Activated naive CD8-positive, alpha-beta T cell treated with anti-CD3 and anti-CD28 coated beads for 36 hours (primary cell): Measurements from ENCODE around the gene B3GAT1. TPM values are rescaled to one million over a fixed set of nuclear protein-coding genes. Genes with fewer than 3 reads are reported as not detected.

Experiments used
- DNase-seq: peaks from one replicate; pipeline ENCODE4 v3.0.0; 2021
- H3K27ac Mint-ChIP-seq: one replicate; pipeline ENCODE4 v1.8.0; 2022; ENCODE audit warnings: mild to moderate bottlenecking, moderate library complexity, mixed read lengths
- H3K27me3 Mint-ChIP-seq: one replicate; pipeline ENCODE4 v1.8.0; 2022; ENCODE audit warnings: mild to moderate bottlenecking, mixed read lengths
- H3K36me3 Mint-ChIP-seq: one replicate; pipeline ENCODE4 v1.8.0; 2021; ENCODE audit warnings: mild to moderate bottlenecking, mixed read lengths
- H3K4me1 Mint-ChIP-seq: one replicate; pipeline ENCODE4 v1.8.0; 2021; ENCODE audit warnings: mixed read lengths
- H3K4me3 Mint-ChIP-seq: one replicate; pipeline ENCODE4 v1.8.0; 2022; ENCODE audit warnings: mild to moderate bottlenecking, moderate library complexity, mixed read lengths
- H3K9me3 Mint-ChIP-seq: one replicate; pipeline ENCODE4 v1.8.0; 2022; ENCODE audit warnings: mixed read lengths
- total RNA-seq, 2 experiments: library from RNA; stranded (reverse); gene quantifications; one replicate each; pipeline ENCODE4 v1.2.3, GENCODE V29; 2021

The B3GAT1 gene
- total RNA-seq, 2 experiments from 2014 or later = 0.04 TPM; not detected in 1

DNA sequence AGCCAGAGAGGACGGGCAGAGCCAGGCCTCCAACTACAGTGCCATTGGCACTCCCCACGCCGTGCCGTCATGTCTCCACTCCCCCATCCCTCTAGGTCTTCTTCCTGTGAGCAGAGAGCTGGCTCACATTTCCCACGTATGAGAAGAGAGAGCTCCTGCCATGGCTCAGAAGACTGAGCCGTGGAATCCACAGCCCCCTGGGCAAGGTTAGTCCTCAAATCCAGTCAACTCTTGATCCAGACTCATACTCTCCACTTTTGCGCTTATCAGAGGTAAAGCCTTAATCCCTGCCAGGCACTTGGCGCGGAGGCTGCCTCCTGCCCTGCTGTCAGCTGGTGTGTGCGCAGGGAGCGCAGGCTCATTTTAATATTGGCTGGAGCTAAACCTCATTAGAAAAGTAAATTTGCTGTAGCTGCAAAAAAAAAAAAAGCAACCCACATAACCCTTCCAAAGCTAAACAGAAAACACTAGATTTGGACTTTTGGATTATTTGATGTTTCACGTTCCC, 4.7 kb downstream of the B3GAT1 start:
- no peak for DNase-seq
- H3K9me3 Mint-ChIP-seq = no peaks in the 10 kb centered on the region
- H3K4me3 Mint-ChIP-seq = no peak overlapping the region
- no peak overlapping the region for H3K27ac Mint-ChIP-seq
- H3K36me3 Mint-ChIP-seq = no peaks in the 10 kb centered on the region
- H3K27me3 Mint-ChIP-seq = peaks cover 63% of the 10 kb centered on the region
- H3K4me1 Mint-ChIP-seq = peaks cover 3% of the 10 kb centered on the region

- Mint-ChIP-seq H3K36me3 (no peaks in the 10 kb centered on the region), H3K27me3 (peaks cover 64% of the 10 kb centered on the region), H3K4me1 (peaks cover 3% of the 10 kb centered on the region), H3K27ac (no peak overlapping the region), H3K4me3 (no peak overlapping the region), H3K9me3 (no peaks in the 10 kb centered on the region)
- no peak for DNase-seq
These were observed 5.5 kb downstream of the B3GAT1 start for GRCh38 chr11:134406264-134407185.

DNA sequence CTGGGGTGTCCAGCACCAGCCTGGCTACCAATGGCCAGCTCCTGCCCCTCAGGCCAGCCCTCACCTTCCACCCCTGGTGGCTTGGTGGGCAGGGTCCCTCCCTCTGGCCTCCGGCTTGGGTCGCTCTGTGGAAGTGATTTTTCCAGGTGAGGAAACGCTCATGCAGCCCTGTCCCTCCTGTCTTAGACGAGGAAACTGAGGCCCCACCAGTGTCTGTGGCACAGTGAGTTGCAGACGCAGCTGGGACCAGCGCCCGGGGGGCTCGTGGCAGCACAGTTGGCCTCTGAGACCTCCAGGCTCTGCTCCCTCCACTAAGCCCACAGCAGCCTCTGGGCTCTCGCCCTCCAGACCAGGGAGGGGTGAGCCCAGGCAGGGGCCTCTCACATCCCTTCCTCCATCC, 6.2 kb downstream of the B3GAT1 start:
- H3K9me3 Mint-ChIP-seq = no peaks in the 10 kb centered on the region
- H3K27me3 Mint-ChIP-seq = peaks cover 61% of the 10 kb centered on the region
- no peaks in the 10 kb centered on the region for H3K36me3 Mint-ChIP-seq
- no peak overlapping the region for H3K4me3 Mint-ChIP-seq
- H3K27ac Mint-ChIP-seq = no peak overlapping the region
- no peak for DNase-seq
- H3K4me1 Mint-ChIP-seq = peaks cover 2% of the 10 kb centered on the region

DNA sequence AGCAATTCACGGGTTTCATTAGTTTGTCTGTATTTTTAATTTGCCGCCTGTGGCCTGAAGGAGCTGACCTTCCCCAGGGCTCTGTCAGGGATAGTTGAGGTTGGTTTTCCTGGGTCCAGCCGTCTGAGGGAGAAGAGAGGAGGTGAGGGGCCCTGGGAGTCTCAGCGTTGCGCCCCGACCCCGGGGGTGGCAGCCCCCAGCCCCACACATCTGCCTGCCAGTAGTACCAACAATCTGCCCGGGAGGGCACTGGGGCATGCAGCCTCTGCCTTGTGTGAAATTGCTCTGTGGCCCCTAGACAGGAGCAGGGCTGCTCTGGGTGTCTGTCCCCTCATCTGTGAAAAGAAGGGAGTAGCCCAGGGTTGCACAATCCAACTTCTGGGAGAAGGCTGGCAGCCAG, 6.6 kb downstream of the B3GAT1 start:
- H3K9me3 Mint-ChIP-seq = no peaks in the 10 kb centered on the region
- H3K27me3 Mint-ChIP-seq = peaks cover 61% of the 10 kb centered on the region
- H3K4me1 Mint-ChIP-seq = peaks cover 2% of the 10 kb centered on the region
- H3K4me3 Mint-ChIP-seq = no peak overlapping the region
- H3K36me3 Mint-ChIP-seq = no peaks in the 10 kb centered on the region
- no peak for DNase-seq
- no peak overlapping the region for H3K27ac Mint-ChIP-seq

GRCh38 chr11:134404575-134405341, 7.3 kb downstream of the B3GAT1 start:
- Mint-ChIP-seq H3K4me3 (no peak overlapping the region), H3K4me1 (peaks cover 2% of the 10 kb centered on the region), H3K27ac (no peak overlapping the region), H3K27me3 (peaks cover 56% of the 10 kb centered on the region), H3K9me3 (no peaks in the 10 kb centered on the region), H3K36me3 (no peaks in the 10 kb centered on the region)
- no peak for DNase-seq

DNA sequence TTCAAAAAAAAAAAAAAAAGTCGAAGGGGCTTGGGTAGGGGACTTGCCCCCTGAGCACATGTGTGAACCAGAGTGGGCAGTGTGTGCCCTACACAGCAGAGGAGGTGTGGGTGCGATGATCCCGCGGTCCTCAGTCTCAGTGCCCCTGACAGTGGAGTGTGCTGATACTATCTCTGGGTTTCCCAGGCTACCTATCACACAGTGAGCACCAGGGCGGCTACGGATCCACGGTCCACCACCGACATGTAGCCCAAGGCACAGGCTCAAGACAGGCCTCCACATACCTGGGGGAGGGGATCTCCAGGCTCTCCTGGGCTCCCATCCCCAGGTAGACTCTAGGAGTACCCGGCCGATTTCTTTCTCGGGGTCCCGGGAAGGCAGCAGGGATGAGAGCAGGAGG, 9.1 kb downstream of the B3GAT1 start:
- Mint-ChIP-seq H3K4me3 (no peak overlapping the region), H3K36me3 (no peaks in the 10 kb centered on the region), H3K9me3 (no peaks in the 10 kb centered on the region), H3K27me3 (peaks cover 47% of the 10 kb centered on the region), H3K4me1 (peaks cover 2% of the 10 kb centered on the region), H3K27ac (no peak overlapping the region)
- no peak for DNase-seq

- Mint-ChIP-seq H3K27ac (no peak overlapping the region), H3K9me3 (no peaks in the 10 kb centered on the region), H3K27me3 (peaks cover 40% of the 10 kb centered on the region), H3K4me1 (peaks cover 2% of the 10 kb centered on the region), H3K4me3 (no peak overlapping the region), H3K36me3 (no peaks in the 10 kb centered on the region)
- no peak for DNase-seq
These were observed 9.9 kb downstream of the B3GAT1 start for GRCh38 chr11:134401825-134402809.

DNA sequence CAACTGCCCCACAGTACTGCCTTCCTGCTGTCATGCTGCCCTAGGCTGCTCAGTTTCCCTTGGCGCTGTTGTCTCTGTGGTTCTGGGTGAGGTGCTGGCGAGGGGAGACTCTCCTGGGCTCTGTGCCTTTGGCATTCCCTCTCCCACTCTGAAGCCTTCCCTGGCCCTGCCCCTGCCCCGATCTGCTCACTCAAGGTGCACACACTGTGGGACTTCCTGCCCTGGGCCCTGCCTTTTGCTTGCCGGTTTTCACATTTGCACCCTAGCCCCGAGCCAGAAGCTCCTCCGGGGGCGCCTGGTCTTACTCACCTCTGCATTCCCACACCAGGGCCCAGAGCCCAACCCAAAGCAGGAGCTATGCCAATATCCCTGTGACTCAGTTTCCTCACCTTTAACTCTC, 12.0 kb downstream of the B3GAT1 start:
- Mint-ChIP-seq H3K9me3 (no peaks in the 10 kb centered on the region), H3K27me3 (peaks cover 30% of the 10 kb centered on the region), H3K36me3 (no peaks in the 10 kb centered on the region), H3K4me3 (no peak overlapping the region), H3K27ac (no peak overlapping the region), H3K4me1 (no peaks in the 10 kb centered on the region)
- no peak for DNase-seq

- Mint-ChIP-seq H3K36me3 (no peaks in the 10 kb centered on the region), H3K4me1 (no peaks in the 10 kb centered on the region), H3K9me3 (no peaks in the 10 kb centered on the region), H3K4me3 (no peak overlapping the region), H3K27me3 (peaks cover 25% of the 10 kb centered on the region), H3K27ac (no peak overlapping the region)
- DNase-seq = no peak
These were observed 12.8 kb downstream of the B3GAT1 start for GRCh38 chr11:134399293-134399654.

DNA sequence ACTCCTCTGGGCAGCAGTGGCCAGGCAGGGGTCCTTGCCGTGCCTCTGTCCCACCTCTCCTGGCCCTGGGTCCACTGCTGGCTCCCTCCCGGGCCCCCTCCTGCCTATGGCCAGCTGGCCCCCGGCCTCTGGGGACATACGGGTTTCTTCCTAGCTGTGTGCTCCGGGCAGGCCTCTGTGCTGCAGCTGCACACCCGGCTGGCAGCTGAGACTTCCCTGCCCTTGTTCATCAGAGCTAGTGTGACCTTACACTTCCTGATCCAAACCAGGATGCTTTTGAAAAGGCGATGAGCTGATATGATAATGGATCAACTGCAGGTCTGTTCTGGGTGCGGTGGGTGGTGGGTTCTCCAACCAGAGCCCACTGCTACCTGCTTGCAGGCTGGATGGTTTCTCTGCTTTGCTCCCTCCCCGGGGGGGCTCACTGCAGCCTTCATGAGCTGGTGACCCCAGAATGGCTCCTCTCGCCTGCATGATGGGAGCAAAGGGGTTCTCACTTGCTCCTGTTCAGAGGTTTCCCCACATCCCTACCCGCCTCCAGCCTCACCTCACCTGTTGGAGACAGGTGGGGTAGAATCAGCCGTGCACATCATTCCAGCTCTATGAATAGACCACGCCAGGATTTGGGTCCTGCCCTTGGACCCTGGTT, 13.3 kb downstream of the B3GAT1 start:
- Mint-ChIP-seq H3K4me3 (no peak overlapping the region), H3K27ac (no peak overlapping the region), H3K27me3 (peaks cover 21% of the 10 kb centered on the region), H3K9me3 (no peaks in the 10 kb centered on the region), H3K4me1 (no peaks in the 10 kb centered on the region), H3K36me3 (no peaks in the 10 kb centered on the region)
- no peak for DNase-seq

DNA sequence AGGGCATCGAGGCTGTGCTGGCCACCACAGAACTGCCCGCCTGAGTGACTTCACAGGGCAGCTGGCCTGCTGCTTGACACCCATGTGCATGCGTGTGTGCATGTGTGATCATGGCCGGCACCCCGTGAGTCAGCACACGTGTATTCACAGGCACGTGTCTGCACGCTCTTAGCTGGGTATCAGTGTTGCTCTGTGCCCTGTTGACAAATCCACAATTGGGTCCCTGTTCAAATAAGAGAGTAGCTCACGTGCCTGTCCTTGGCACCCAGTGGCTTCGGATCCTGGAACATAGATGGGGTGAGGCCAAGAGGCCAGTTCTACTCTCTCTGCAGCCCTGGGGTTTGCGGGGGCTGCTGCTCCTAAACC, 14.0 kb downstream of the B3GAT1 start:
- H3K4me1 Mint-ChIP-seq = no peaks in the 10 kb centered on the region
- DNase-seq = no peak
- no peak overlapping the region for H3K4me3 Mint-ChIP-seq
- H3K27me3 Mint-ChIP-seq = peaks cover 21% of the 10 kb centered on the region
- H3K27ac Mint-ChIP-seq = no peak overlapping the region
- H3K9me3 Mint-ChIP-seq = no peaks in the 10 kb centered on the region
- no peaks in the 10 kb centered on the region for H3K36me3 Mint-ChIP-seq

- Mint-ChIP-seq H3K27me3 (peaks cover 19% of the 10 kb centered on the region), H3K36me3 (no peaks in the 10 kb centered on the region), H3K4me1 (no peaks in the 10 kb centered on the region), H3K9me3 (no peaks in the 10 kb centered on the region), H3K4me3 (no peak overlapping the region), H3K27ac (no peak overlapping the region)
- no peak for DNase-seq
These were observed 14.6 kb downstream of the B3GAT1 start for GRCh38 chr11:134397304-134398078.

GRCh38 chr11:134395002-134395401, 17.0 kb downstream of the B3GAT1 start:
- Mint-ChIP-seq H3K36me3 (no peaks in the 10 kb centered on the region), H3K9me3 (no peaks in the 10 kb centered on the region), H3K27ac (no peak overlapping the region), H3K27me3 (peaks cover 12% of the 10 kb centered on the region), H3K4me1 (no peaks in the 10 kb centered on the region), H3K4me3 (no peak overlapping the region)
- no peak for DNase-seq

- H3K4me1 Mint-ChIP-seq = no peaks in the 10 kb centered on the region
These were observed 17.7 kb downstream of the B3GAT1 start for GRCh38 chr11:134394311-134394710.

More at GRCh38 chr11:134394311-134394710, 17.7 kb downstream of the B3GAT1 start:
- Mint-ChIP-seq H3K9me3 (no peaks in the 10 kb centered on the region), H3K4me3 (no peak overlapping the region), H3K27me3 (peaks cover 17% of the 10 kb centered on the region), H3K36me3 (no peaks in the 10 kb centered on the region), H3K27ac (no peak overlapping the region)
- no peak for DNase-seq
